ENCODE results near the gene FKBP2. TPM values are rescaled to one million over a fixed set of nuclear protein-coding genes. Genes with fewer than 3 reads are reported as not detected.

Gene FKBP2
- total and polyA plus RNA-seq, 2 of the 13 experiments (the other 11 are each of a cell fraction or from before 2014, with no cell fraction given): 30.1 to 53.3 TPM

DNA sequence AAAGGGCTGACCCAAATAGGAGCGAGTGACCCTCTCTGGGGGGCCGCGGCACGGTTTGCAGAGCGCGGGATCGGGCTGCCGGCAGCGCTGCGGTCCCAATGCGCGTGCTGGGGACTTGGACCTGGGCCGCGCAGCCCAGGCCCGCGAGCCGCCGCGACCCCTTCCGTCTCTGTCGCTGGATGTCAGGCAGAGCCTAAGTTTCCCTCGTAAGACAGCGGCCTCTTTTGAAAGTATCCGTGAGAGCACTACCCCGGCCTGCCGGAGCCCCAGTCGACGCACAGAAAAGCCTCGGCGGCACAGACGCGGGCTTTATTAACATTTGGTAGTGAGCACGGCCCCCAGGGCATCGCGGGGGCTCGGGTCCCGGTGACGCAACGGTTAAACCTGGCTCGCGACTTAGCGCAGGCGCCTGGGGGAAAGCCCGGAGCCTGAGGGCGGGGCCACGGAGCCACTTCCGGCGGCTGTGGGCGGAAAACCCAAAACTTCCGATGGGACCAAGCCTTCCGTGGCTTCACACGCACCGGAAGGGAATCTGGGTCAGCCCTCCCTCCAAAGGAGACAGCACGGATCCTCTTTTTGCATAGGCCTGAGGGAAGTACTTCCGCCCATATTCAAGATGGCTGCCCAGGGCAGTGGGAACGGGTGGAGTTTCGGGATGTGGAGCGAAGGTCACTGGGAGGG, 28.8 kb downstream of the FKBP2 start (continued):
- TF ChIP-seq, protein P1, sequence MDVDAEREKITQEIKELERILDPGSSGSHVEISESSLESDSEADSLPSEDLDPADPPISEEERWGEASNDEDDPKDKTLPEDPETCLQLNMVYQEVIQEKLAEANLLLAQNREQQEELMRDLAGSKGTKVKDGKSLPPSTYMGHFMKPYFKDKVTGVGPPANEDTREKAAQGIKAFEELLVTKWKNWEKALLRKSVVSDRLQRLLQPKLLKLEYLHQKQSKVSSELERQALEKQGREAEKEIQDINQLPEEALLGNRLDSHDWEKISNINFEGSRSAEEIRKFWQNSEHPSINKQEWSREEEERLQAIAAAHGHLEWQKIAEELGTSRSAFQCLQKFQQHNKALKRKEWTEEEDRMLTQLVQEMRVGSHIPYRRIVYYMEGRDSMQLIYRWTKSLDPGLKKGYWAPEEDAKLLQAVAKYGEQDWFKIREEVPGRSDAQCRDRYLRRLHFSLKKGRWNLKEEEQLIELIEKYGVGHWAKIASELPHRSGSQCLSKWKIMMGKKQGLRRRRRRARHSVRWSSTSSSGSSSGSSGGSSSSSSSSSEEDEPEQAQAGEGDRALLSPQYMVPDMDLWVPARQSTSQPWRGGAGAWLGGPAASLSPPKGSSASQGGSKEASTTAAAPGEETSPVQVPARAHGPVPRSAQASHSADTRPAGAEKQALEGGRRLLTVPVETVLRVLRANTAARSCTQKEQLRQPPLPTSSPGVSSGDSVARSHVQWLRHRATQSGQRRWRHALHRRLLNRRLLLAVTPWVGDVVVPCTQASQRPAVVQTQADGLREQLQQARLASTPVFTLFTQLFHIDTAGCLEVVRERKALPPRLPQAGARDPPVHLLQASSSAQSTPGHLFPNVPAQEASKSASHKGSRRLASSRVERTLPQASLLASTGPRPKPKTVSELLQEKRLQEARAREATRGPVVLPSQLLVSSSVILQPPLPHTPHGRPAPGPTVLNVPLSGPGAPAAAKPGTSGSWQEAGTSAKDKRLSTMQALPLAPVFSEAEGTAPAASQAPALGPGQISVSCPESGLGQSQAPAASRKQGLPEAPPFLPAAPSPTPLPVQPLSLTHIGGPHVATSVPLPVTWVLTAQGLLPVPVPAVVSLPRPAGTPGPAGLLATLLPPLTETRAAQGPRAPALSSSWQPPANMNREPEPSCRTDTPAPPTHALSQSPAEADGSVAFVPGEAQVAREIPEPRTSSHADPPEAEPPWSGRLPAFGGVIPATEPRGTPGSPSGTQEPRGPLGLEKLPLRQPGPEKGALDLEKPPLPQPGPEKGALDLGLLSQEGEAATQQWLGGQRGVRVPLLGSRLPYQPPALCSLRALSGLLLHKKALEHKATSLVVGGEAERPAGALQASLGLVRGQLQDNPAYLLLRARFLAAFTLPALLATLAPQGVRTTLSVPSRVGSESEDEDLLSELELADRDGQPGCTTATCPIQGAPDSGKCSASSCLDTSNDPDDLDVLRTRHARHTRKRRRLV (CRISPR knock-in tag; IDR thresholded peaks at IDR 0.05): peak; percentile 18; the same call in 1 of the 2 replicates
- TF ChIP-seq NAIF1 (CRISPR knock-in tag; IDR thresholded peaks at IDR 0.05; ENCODE audit: borderline replicate concordance) (peak; percentile 100), ZNF724P (CRISPR knock-in tag; IDR thresholded peaks at IDR 0.05; ENCODE audit: borderline replicate concordance) (no peak), MZF1 (CRISPR knock-in tag; IDR thresholded peaks at IDR 0.05; ENCODE audit: borderline replicate concordance) (no peak), ZKSCAN8 (CRISPR knock-in tag; IDR thresholded peaks at IDR 0.05; ENCODE audit: borderline replicate concordance) (no peak), RFXAP (CRISPR knock-in tag; IDR thresholded peaks at IDR 0.05; ENCODE audit: borderline replicate concordance) (no peak), GATAD2A (CRISPR knock-in tag; IDR thresholded peaks at IDR 0.05) (peak; percentile 75), ZNF761 (CRISPR knock-in tag; conservative IDR thresholded peaks at IDR 0.05) (no peak; the same call in 1 of the 2 replicates), ZBTB38 (CRISPR knock-in tag; IDR thresholded peaks at IDR 0.05) (peak; percentile 36; the same call in 1 of the 2 replicates), ZNF451 (CRISPR knock-in tag; IDR thresholded peaks at IDR 0.05) (no peak; the same call in 1 of the 2 replicates), REL (CRISPR knock-in tag; conservative IDR thresholded peaks at IDR 0.05) (peak; percentile 68)
- TF ChIP-seq, protein P2, sequence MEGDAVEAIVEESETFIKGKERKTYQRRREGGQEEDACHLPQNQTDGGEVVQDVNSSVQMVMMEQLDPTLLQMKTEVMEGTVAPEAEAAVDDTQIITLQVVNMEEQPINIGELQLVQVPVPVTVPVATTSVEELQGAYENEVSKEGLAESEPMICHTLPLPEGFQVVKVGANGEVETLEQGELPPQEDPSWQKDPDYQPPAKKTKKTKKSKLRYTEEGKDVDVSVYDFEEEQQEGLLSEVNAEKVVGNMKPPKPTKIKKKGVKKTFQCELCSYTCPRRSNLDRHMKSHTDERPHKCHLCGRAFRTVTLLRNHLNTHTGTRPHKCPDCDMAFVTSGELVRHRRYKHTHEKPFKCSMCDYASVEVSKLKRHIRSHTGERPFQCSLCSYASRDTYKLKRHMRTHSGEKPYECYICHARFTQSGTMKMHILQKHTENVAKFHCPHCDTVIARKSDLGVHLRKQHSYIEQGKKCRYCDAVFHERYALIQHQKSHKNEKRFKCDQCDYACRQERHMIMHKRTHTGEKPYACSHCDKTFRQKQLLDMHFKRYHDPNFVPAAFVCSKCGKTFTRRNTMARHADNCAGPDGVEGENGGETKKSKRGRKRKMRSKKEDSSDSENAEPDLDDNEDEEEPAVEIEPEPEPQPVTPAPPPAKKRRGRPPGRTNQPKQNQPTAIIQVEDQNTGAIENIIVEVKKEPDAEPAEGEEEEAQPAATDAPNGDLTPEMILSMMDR (CRISPR knock-in tag; IDR thresholded peaks at IDR 0.05): peak; percentile 29; the same call in 1 of the 2 replicates
- TF ChIP-seq, protein P3, sequence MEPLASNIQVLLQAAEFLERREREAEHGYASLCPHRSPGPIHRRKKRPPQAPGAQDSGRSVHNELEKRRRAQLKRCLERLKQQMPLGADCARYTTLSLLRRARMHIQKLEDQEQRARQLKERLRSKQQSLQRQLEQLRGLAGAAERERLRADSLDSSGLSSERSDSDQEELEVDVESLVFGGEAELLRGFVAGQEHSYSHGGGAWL (CRISPR knock-in tag; IDR thresholded peaks at IDR 0.05): peak; percentile 70; the same call in 1 of the 2 replicates
- TF ChIP-seq, protein P4, sequence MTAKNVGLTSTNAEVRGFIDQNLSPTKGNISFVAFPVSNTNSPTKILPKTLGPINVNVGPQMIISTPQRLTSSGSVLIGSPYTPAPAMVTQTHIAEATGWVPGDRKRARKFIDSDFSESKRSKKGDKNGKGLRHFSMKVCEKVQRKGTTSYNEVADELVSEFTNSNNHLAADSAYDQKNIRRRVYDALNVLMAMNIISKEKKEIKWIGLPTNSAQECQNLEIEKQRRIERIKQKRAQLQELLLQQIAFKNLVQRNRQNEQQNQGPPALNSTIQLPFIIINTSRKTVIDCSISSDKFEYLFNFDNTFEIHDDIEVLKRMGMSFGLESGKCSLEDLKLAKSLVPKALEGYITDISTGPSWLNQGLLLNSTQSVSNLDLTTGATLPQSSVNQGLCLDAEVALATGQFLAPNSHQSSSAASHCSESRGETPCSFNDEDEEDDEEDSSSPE (CRISPR knock-in tag; IDR thresholded peaks at IDR 0.05): no peak; the same call in 1 of the 2 replicates
- TF ChIP-seq, protein P5, sequence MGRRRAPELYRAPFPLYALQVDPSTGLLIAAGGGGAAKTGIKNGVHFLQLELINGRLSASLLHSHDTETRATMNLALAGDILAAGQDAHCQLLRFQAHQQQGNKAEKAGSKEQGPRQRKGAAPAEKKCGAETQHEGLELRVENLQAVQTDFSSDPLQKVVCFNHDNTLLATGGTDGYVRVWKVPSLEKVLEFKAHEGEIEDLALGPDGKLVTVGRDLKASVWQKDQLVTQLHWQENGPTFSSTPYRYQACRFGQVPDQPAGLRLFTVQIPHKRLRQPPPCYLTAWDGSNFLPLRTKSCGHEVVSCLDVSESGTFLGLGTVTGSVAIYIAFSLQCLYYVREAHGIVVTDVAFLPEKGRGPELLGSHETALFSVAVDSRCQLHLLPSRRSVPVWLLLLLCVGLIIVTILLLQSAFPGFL (CRISPR knock-in tag; IDR thresholded peaks at IDR 0.05): no peak
- TF ChIP-seq, protein P6, sequence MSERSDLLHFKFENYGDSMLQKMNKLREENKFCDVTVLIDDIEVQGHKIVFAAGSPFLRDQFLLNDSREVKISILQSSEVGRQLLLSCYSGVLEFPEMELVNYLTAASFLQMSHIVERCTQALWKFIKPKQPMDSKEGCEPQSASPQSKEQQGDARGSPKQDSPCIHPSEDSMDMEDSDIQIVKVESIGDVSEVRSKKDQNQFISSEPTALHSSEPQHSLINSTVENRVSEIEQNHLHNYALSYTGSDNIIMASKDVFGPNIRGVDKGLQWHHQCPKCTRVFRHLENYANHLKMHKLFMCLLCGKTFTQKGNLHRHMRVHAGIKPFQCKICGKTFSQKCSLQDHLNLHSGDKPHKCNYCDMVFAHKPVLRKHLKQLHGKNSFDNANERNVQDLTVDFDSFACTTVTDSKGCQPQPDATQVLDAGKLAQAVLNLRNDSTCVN (CRISPR knock-in tag; IDR thresholded peaks at IDR 0.05; ENCODE audit: borderline replicate concordance): no peak
- TF ChIP-seq, protein P7, sequence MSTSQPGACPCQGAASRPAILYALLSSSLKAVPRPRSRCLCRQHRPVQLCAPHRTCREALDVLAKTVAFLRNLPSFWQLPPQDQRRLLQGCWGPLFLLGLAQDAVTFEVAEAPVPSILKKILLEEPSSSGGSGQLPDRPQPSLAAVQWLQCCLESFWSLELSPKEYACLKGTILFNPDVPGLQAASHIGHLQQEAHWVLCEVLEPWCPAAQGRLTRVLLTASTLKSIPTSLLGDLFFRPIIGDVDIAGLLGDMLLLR (CRISPR knock-in tag; IDR thresholded peaks at IDR 0.05): no peak

Measured in HepG2 (cell line).